Panc1 (cell line): ENCODE data around the gene ITGB3.

Experiments
- CTCF ChIP-seq: fragments of 450-650 bp; IDR thresholded peaks from 2 replicates; pipeline ENCODE4 v1.5.1; 2017; ENCODE audit warnings: mild to moderate bottlenecking
- POLR2AphosphoS5 ChIP-seq: IDR thresholded peaks from 2 replicates; pipeline ENCODE4 v1.6.1; 2012; ENCODE audit warnings: mild to moderate bottlenecking, low read depth, low read length, moderate library complexity
- SIN3A ChIP-seq: IDR thresholded peaks from 2 replicates; pipeline ENCODE4 v1.6.1; 2012; ENCODE audit warnings: low read depth, mild to moderate bottlenecking, low read length, moderate library complexity, borderline replicate concordance; ENCODE audit not compliant: insufficient read depth
- TF ChIP-seq, protein P1 (sequence below), 2 experiments: IDR thresholded peaks; 2 replicates each; pipeline ENCODE4 v1.6.1; 2011 to 2012; ENCODE audit warnings: low read depth in 2 of 2, control low read depth in 1 of 2, low read length in 1 of 2, mild to moderate bottlenecking in 1 of 2, moderate library complexity in 1 of 2; ENCODE audit not compliant: insufficient read depth in 1 of 2

- TF ChIP-seq CTCF (no peak), POLR2AphosphoS5 (no peak), SIN3A (no peak)
- TF ChIP-seq, protein P1, sequence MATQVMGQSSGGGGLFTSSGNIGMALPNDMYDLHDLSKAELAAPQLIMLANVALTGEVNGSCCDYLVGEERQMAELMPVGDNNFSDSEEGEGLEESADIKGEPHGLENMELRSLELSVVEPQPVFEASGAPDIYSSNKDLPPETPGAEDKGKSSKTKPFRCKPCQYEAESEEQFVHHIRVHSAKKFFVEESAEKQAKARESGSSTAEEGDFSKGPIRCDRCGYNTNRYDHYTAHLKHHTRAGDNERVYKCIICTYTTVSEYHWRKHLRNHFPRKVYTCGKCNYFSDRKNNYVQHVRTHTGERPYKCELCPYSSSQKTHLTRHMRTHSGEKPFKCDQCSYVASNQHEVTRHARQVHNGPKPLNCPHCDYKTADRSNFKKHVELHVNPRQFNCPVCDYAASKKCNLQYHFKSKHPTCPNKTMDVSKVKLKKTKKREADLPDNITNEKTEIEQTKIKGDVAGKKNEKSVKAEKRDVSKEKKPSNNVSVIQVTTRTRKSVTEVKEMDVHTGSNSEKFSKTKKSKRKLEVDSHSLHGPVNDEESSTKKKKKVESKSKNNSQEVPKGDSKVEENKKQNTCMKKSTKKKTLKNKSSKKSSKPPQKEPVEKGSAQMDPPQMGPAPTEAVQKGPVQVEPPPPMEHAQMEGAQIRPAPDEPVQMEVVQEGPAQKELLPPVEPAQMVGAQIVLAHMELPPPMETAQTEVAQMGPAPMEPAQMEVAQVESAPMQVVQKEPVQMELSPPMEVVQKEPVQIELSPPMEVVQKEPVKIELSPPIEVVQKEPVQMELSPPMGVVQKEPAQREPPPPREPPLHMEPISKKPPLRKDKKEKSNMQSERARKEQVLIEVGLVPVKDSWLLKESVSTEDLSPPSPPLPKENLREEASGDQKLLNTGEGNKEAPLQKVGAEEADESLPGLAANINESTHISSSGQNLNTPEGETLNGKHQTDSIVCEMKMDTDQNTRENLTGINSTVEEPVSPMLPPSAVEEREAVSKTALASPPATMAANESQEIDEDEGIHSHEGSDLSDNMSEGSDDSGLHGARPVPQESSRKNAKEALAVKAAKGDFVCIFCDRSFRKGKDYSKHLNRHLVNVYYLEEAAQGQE (IDR thresholded peaks at IDR 0.05; ENCODE audit: insufficient read depth in 1 of 2, low read depth in 2 of 2, low read length in 1 of 2), result no peak
These were observed 25.6 kb downstream of the ITGB3 start for GRCh38 chr17:47279062-47279801.
